Measurements from ENCODE around the gene TVP23B. TPM values are rescaled to one million over a fixed set of nuclear protein-coding genes. Genes with fewer than 3 reads are reported as not detected.
"Not testable (repeated sequence)": the region's sequence is repeated elsewhere in the genome, so short reads cannot be mapped to it uniquely, and the experiment has no call there.

The TVP23B gene
- polyA plus RNA-seq, 3 donors: 7.3 to 20.2 (median 17.2) TPM

DNA sequence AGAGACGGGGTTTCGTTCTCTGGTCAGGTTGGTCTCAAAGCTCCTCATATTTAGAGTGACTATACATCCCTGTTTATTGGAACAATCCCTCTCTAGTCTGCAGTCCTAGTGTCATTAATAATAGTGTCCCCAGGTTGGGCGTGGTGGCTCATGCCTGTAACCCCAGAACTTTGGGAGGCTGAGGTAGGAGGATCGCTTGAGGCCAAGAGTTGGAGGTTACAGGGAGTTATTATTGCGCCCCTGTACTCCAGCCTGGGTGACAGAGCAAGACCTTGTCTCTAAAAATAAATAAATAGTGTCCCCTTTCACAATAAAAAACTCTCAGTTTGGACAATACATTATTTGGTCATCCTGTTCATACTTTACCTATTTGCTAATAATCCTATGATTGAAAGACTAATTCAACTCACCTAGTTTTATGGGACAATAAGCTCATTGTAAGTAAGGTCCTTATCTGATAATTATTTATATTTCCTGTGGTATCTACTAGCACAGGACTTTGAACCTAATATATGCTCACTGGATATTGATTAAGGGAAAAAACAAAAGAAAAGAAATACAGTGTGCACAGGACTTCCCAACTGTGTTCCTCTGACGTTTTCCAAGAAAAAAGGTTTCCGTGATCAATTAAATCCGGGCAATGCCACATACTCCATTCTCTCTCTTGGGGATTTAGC lies 23.5 kb upstream of the TVP23B start:
- H3K9me3 Mint-ChIP-seq; H3K27ac ChIP-seq (ENCODE audit: low read depth in 1 of 2, low read length in 2 of 2); intact Hi-C loops (cut with micrococcal nuclease); H2AFZ ChIP-seq (ENCODE audit: insufficient read depth, low read depth, low read length, poor library complexity, severe bottlenecking); H3K9me3 ChIP-seq (replicated peaks in 1 of 2; ENCODE audit: control insufficient read depth in 1 of 2, insufficient read depth in 1 of 2, low read length in 2 of 2); H3K4me1 ChIP-seq (ENCODE audit: control insufficient read depth in 1 of 2, insufficient read depth in 2 of 2, low read length in 2 of 2); H3K4me2 ChIP-seq (replicated peaks; ENCODE audit: extremely low read depth, low read length, poor library complexity, severe bottlenecking); H3K4me3 Mint-ChIP-seq; H3K27ac Mint-ChIP-seq; DNase-seq; H3K9ac ChIP-seq (ENCODE audit: insufficient read depth, low read length, poor library complexity, severe bottlenecking); H3K27me3 ChIP-seq (ENCODE audit: control insufficient read depth in 2 of 2, insufficient read depth in 2 of 2, low read length in 2 of 2); H4K20me1 ChIP-seq (ENCODE audit: insufficient read depth, low read length); H3K79me2 ChIP-seq (ENCODE audit: insufficient read depth, low read length); H3K4me1 Mint-ChIP-seq; H3K36me3 ChIP-seq (replicated peaks in 1 of 2; ENCODE audit: control insufficient read depth in 1 of 2, insufficient read depth in 2 of 2, low read length in 2 of 2); H3K4me3 ChIP-seq (replicated peaks in 1 of 3; ENCODE audit: low read depth in 2 of 3, low read length in 3 of 3); H3K27me3 Mint-ChIP-seq (ENCODE audit: low read depth in 3 of 3); H3K36me3 Mint-ChIP-seq: not testable (repeated sequence)
- no CpG with 5 or more reads among the region's 8 CpGs for WGBS (ENCODE audit: insufficient coverage)

DNA sequence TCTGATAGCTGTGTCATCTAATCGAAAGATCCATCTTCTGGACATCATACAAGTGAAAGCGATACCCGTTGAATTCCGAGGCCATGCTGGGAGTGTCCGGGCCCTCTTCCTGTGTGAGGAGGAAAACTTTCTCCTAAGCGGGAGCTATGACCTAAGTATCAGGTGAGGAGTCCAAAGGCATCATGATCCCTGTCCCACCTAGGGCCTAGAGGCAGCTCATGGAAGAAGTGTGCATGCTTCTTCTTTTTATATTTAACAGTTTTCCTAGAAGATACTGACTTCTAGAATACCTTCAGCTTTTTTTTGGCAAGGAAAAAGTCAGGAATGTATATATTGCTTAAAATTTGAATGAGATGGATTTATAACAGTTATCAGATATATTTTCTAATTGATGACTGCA lies 22.6 kb upstream of the TVP23B start:
- not testable (repeated sequence) for H3K79me2 ChIP-seq (ENCODE audit: insufficient read depth, low read length)

GRCh38 chr17:18760221-18760620 lies 20.8 kb upstream of the TVP23B start:
- H3K4me2 ChIP-seq (replicated peaks; ENCODE audit: extremely low read depth, low read length, poor library complexity, severe bottlenecking); H3K27ac Mint-ChIP-seq; H3K27me3 ChIP-seq (ENCODE audit: control insufficient read depth in 2 of 2, insufficient read depth in 2 of 2, low read length in 2 of 2); H3K9me3 Mint-ChIP-seq; H3K9me3 ChIP-seq (replicated peaks in 1 of 2; ENCODE audit: control insufficient read depth in 1 of 2, insufficient read depth in 1 of 2, low read length in 2 of 2); H3K9ac ChIP-seq (ENCODE audit: insufficient read depth, low read length, poor library complexity, severe bottlenecking); H3K36me3 Mint-ChIP-seq; H3K4me3 ChIP-seq (replicated peaks in 1 of 3; ENCODE audit: low read depth in 2 of 3, low read length in 3 of 3); intact Hi-C loops (cut with micrococcal nuclease); DNase-seq; H3K4me1 Mint-ChIP-seq; H3K79me2 ChIP-seq (ENCODE audit: insufficient read depth, low read length); H4K20me1 ChIP-seq (ENCODE audit: insufficient read depth, low read length); H2AFZ ChIP-seq (ENCODE audit: insufficient read depth, low read depth, low read length, poor library complexity, severe bottlenecking); H3K27ac ChIP-seq (ENCODE audit: low read depth in 1 of 2, low read length in 2 of 2); H3K27me3 Mint-ChIP-seq (ENCODE audit: low read depth in 3 of 3); H3K4me3 Mint-ChIP-seq; H3K36me3 ChIP-seq (replicated peaks in 1 of 2; ENCODE audit: control insufficient read depth in 1 of 2, insufficient read depth in 2 of 2, low read length in 2 of 2); H3K4me1 ChIP-seq (ENCODE audit: control insufficient read depth in 1 of 2, insufficient read depth in 2 of 2, low read length in 2 of 2): not testable (repeated sequence)
- 100% methylated on average over 2 of the region's 6 CpGs for WGBS (ENCODE audit: insufficient coverage)

More for the DNA sequence above, 22.6 kb upstream of the TVP23B start:
- H2AFZ ChIP-seq (ENCODE audit: insufficient read depth, low read depth, low read length, poor library complexity, severe bottlenecking); H3K27me3 ChIP-seq (ENCODE audit: control insufficient read depth in 2 of 2, insufficient read depth in 2 of 2, low read length in 2 of 2); DNase-seq; H3K27me3 Mint-ChIP-seq (ENCODE audit: low read depth in 3 of 3); H3K4me3 Mint-ChIP-seq; H3K4me3 ChIP-seq (replicated peaks in 1 of 3; ENCODE audit: low read depth in 2 of 3, low read length in 3 of 3); H3K4me1 ChIP-seq (ENCODE audit: control insufficient read depth in 1 of 2, insufficient read depth in 2 of 2, low read length in 2 of 2); H3K36me3 ChIP-seq (replicated peaks in 1 of 2; ENCODE audit: control insufficient read depth in 1 of 2, insufficient read depth in 2 of 2, low read length in 2 of 2); H3K9me3 Mint-ChIP-seq; H3K9ac ChIP-seq (ENCODE audit: insufficient read depth, low read length, poor library complexity, severe bottlenecking); H3K4me1 Mint-ChIP-seq; H3K4me2 ChIP-seq (replicated peaks; ENCODE audit: extremely low read depth, low read length, poor library complexity, severe bottlenecking); intact Hi-C loops (cut with micrococcal nuclease); H4K20me1 ChIP-seq (ENCODE audit: insufficient read depth, low read length); H3K9me3 ChIP-seq (replicated peaks in 1 of 2; ENCODE audit: control insufficient read depth in 1 of 2, insufficient read depth in 1 of 2, low read length in 2 of 2); H3K36me3 Mint-ChIP-seq; H3K27ac ChIP-seq (ENCODE audit: low read depth in 1 of 2, low read length in 2 of 2); H3K27ac Mint-ChIP-seq: not testable (repeated sequence)
- no CpG with 5 or more reads among the region's 6 CpGs for WGBS (ENCODE audit: insufficient coverage)

GRCh38 chr17:18770572-18770971 lies 10.4 kb upstream of the TVP23B start:
- H3K4me1 ChIP-seq (ENCODE audit: control insufficient read depth in 1 of 2, insufficient read depth in 2 of 2, low read length in 2 of 2); H3K27ac Mint-ChIP-seq; H3K27me3 ChIP-seq (ENCODE audit: control insufficient read depth in 2 of 2, insufficient read depth in 2 of 2, low read length in 2 of 2); H3K4me2 ChIP-seq (replicated peaks; ENCODE audit: extremely low read depth, low read length, poor library complexity, severe bottlenecking); DNase-seq; H3K9me3 Mint-ChIP-seq; H3K4me3 ChIP-seq (replicated peaks in 1 of 3; ENCODE audit: low read depth in 2 of 3, low read length in 3 of 3); H3K79me2 ChIP-seq (ENCODE audit: insufficient read depth, low read length); H3K36me3 Mint-ChIP-seq; H4K20me1 ChIP-seq (ENCODE audit: insufficient read depth, low read length); H3K9me3 ChIP-seq (replicated peaks in 1 of 2; ENCODE audit: control insufficient read depth in 1 of 2, insufficient read depth in 1 of 2, low read length in 2 of 2); H3K36me3 ChIP-seq (replicated peaks in 1 of 2; ENCODE audit: control insufficient read depth in 1 of 2, insufficient read depth in 2 of 2, low read length in 2 of 2); H3K9ac ChIP-seq (ENCODE audit: insufficient read depth, low read length, poor library complexity, severe bottlenecking); H3K27ac ChIP-seq (ENCODE audit: low read depth in 1 of 2, low read length in 2 of 2); H3K27me3 Mint-ChIP-seq (ENCODE audit: low read depth in 3 of 3); H3K4me3 Mint-ChIP-seq; H2AFZ ChIP-seq (ENCODE audit: insufficient read depth, low read depth, low read length, poor library complexity, severe bottlenecking); intact Hi-C loops (cut with micrococcal nuclease): not testable (repeated sequence)
- WGBS (ENCODE audit: insufficient coverage): no CpG with 5 or more reads among the region's 4 CpGs
- H3K4me1 Mint-ChIP-seq: peaks cover 13% of the 10 kb centered on the region
